GM12878 (cell line): ENCODE data around the gene FANCE. TPM values are rescaled to one million over a fixed set of nuclear protein-coding genes. Genes with fewer than 3 reads are reported as not detected.

Source experiments
- ATAC-seq: fragments of 200-7000 bp; cut with Tn5 transposase; 3 replicates; pipeline ENCODE4 v1.9.1; 2020; ENCODE audit warnings: mild to moderate bottlenecking, moderate library complexity
- BruUV-seq: library from RNA; stranded (reverse); fragments of 400-500 nt; replicated peaks from 2 replicates; lab custom pipeline; 2021; lab: Mats Ljungman, UMichigan
- CTCF ChIA-PET: fragments of 300-600 bp; sonication (Branson Sonifier 250); formaldehyde crosslinking; extraction: SDS; loops from one replicate; lab custom pipeline; 2021; ENCODE audit warnings: inconsistent platforms; lab: Yijun Ruan, JAX
- POLR2A ChIA-PET: fragments of 350-600 bp; formaldehyde crosslinking; extraction: SDS; loops from one replicate; lab custom pipeline; 2021; ENCODE audit warnings: inconsistent platforms; lab: Charles Lee
- RAD21 ChIA-PET: fragments of 300-600 bp; sonication (Branson Sonifier 250); formaldehyde crosslinking; loops from one replicate; lab custom pipeline; 2023; ENCODE audit warnings: antibody characterized with exemption; ENCODE audit not compliant: unreplicated experiment; lab: Charles Lee
- SMC1A ChIA-PET: fragments of 300-600 bp; sonication (Branson Sonifier 250); formaldehyde crosslinking; loops from one replicate; lab custom pipeline; 2023; ENCODE audit not compliant: unreplicated experiment, uncharacterized antibody; lab: Charles Lee
- DNase-seq: peaks from one replicate; pipeline ENCODE4 v3.0.0-alpha.2; 2011; ENCODE audit warnings: low read depth, low spot score
- FAIRE-seq: peaks from 3 replicates; lab custom pipeline; 2011; peaks lifted over from hg19 to GRCh38; lab: Jason Lieb, UNC
- H2AFZ ChIP-seq: 2 replicates; pipeline ENCODE4 v1.6.0; 2011; ENCODE audit warnings: low read depth, low read length, control low read depth; ENCODE audit not compliant: control insufficient read depth
- H3K27ac ChIP-seq: 2 replicates; pipeline ENCODE4 v1.5.1; 2011; ENCODE audit warnings: control low read depth; ENCODE audit not compliant: control insufficient read depth, insufficient read depth
- H3K27me3 ChIP-seq, 2 experiments: replicated peaks in 1 of 2; 2 replicates each; pipeline versions ENCODE4 v1.6.0 to v1.6.1; 2011; ENCODE audit warnings: low read length in 1 of 2; ENCODE audit not compliant: control insufficient read depth in 2 of 2, insufficient read depth in 2 of 2
- H3K36me3 ChIP-seq, 2 experiments: 2 replicates each; pipeline ENCODE4 v1.5.1; 2011; ENCODE audit warnings: low read length in 1 of 2; ENCODE audit not compliant: control insufficient read depth in 2 of 2, insufficient read depth in 2 of 2
- H3K4me1 ChIP-seq: 2 replicates; pipeline ENCODE4 v1.6.1; 2011; ENCODE audit warnings: mild to moderate bottlenecking, low read length, moderate library complexity, mixed read lengths; ENCODE audit not compliant: control insufficient read depth, insufficient read depth
- H3K4me2 ChIP-seq: 2 replicates; pipeline ENCODE4 v1.6.0; 2011; ENCODE audit warnings: control low read depth; ENCODE audit not compliant: control insufficient read depth, insufficient read depth
- H3K4me3 ChIP-seq: fragments of 200-600 bp; sonication (generic); 2 replicates; pipeline ENCODE4 v1.5.1; 2016
- H3K79me2 ChIP-seq: 2 replicates; pipeline ENCODE4 v1.6.0; 2011; ENCODE audit warnings: low read length; ENCODE audit not compliant: control insufficient read depth, insufficient read depth
- H3K9ac ChIP-seq: 2 replicates; pipeline ENCODE4 v1.8.0; 2011; ENCODE audit warnings: low read length, control low read depth, mixed read lengths; ENCODE audit not compliant: control insufficient read depth, insufficient read depth
- H3K9me3 ChIP-seq: replicated peaks from 3 replicates; pipeline ENCODE4 v1.5.1; 2011; ENCODE audit warnings: mild to moderate bottlenecking, low read length; ENCODE audit not compliant: control insufficient read depth, insufficient read depth
- H4K20me1 ChIP-seq: 2 replicates; pipeline ENCODE4 v1.6.0; 2011; ENCODE audit not compliant: control insufficient read depth, insufficient read depth
- CBX3 ChIP-seq: fragments of 200-600 bp; sonication (generic); IDR thresholded peaks from 2 replicates; pipeline ENCODE4 v1.6.1; 2016; ENCODE audit warnings: low read depth, borderline replicate concordance
- HCFC1 ChIP-seq: fragments of 150-350 bp; IDR thresholded peaks from 2 replicates; pipeline ENCODE4 v1.6.1; 2014; ENCODE audit warnings: low read length
- NR2C1 ChIP-seq: fragments of 450-650 bp; IDR thresholded peaks from 2 replicates; pipeline ENCODE4 v1.6.1; 2017; ENCODE audit warnings: antibody characterized with exemption, mild to moderate bottlenecking, moderate library complexity
- RELB ChIP-seq: fragments of 450-650 bp; IDR thresholded peaks from 2 replicates; pipeline ENCODE4 v1.6.1; 2017; ENCODE audit warnings: low read depth, mild to moderate bottlenecking, moderate library complexity
- SMC3 ChIP-seq: IDR thresholded peaks from 2 replicates; pipeline ENCODE4 v1.6.1; 2011; ENCODE audit warnings: low read length, improper control_type of control experiment, borderline replicate concordance
- SRF ChIP-seq, 2 experiments: IDR thresholded peaks; 2 replicates each; pipeline ENCODE4 v1.6.1; 2011; ENCODE audit warnings: low read depth in 2 of 2, low read length in 2 of 2, mild to moderate bottlenecking in 1 of 2, moderate library complexity in 1 of 2
- WGBS: methylation state at CpG from one replicate; pipeline ENCODE4 v1.1.6; 2016; ENCODE audit warnings: low lambda C conversion rate; ENCODE audit not compliant: insufficient replicate concordance, insufficient coverage; ENCODE audit errors: missing lambda C conversion rate; 5-methylcytosine and 5-hydroxymethylcytosine counted together
- in situ Hi-C: fragments of 300-500 bp; cut with MboI; formaldehyde crosslinking; loops from 9 replicates; pipeline ENCODE4 v1.14.3; 2018; ENCODE audit warnings: mixed read lengths
- intact Hi-C: fragments of 100-400 bp; cut with micrococcal nuclease; formaldehyde crosslinking; loops from one replicate; pipeline ENCODE4 v1.14.2; 2022; ENCODE audit not compliant: unreplicated experiment
- polyA plus RNA-seq, 11 experiments: library from polyadenylated mRNA; depleted of rRNA in 4 of 11; unstranded in 6 of 11; stranded (reverse) in 5 of 11; fragments of >200 nt; fragmentation: Nextera tagmentation in 4 of 11; fragmentation: Illumina TruSeq in 1 of 11; extraction: Ambion mirVana in 4 of 11; extraction: Trizol in 1 of 11; gene quantifications; 1 replicate in 1 of 11; 2 replicates in 10 of 11; pipeline versions ENCODE4 v1.2.1 to v1.2.3, GENCODE V29; 2011 to 2016; ENCODE audit warnings: inconsistent platforms in 2 of 11, missing spikeins in 2 of 11, low read depth in 1 of 11
- total RNA-seq, 4 experiments: library from RNA; depleted of rRNA in 3 of 4; stranded (reverse); fragments of >200 nt in 3 of 4; fragmentation: Illumina TruSeq in 1 of 4; extraction: Trizol in 1 of 4; gene quantifications; 2 replicates each; pipeline versions ENCODE4 v1.2.1 to v1.2.3, GENCODE V29; 2013 to 2021

Gene FANCE
- total and polyA plus RNA-seq, 10 of the 15 experiments (the other 5 are each of a cell fraction or from before 2014, with no cell fraction given) = 3.0 to 13.3 (median 8.1) TPM

GRCh38 chr6:35415065-35415891 lies 36.9 kb upstream of the FANCE start:
- RAD21 ChIA-PET = interaction anchor here (0.6 kb wide), 1 partner anchor 14 kb away, joined by 3 read pairs; no protein-coding TSS in a partner anchor
- Histone ChIP-seq H3K9me3 (no peaks in the 10 kb centered on the region), H3K27ac (no peak overlapping the region), H3K79me2 (no peaks in the 10 kb centered on the region), H3K4me1 (no peaks in the 10 kb centered on the region; the same call in 1 of the 2 replicates), H3K4me3 (no peak overlapping the region), H4K20me1 (no peaks in the 10 kb centered on the region), H3K27me3 (no peaks in the 10 kb centered on the region), H3K4me2 (no peak overlapping the region), H3K36me3 (peaks cover 2 to 10% of the 10 kb centered on the region in 2 experiments; a peak in 3 of 4 replicates), H2AFZ (no peak overlapping the region), H3K9ac (no peak overlapping the region)
- FAIRE-seq (no peak), ATAC-seq (no peak), DNase-seq (no peak)
- WGBS = 81% methylated on average over 7 of the region's 7 CpGs
- in situ Hi-C loops = no loop called here
- POLR2A ChIA-PET = interaction anchor here (1.0 kb wide), 1 partner anchor 57 kb away, joined by 3 read pairs; no protein-coding TSS in a partner anchor
- SMC1A ChIA-PET = interaction anchor here (1.1 kb wide), 1 partner anchor 73 kb away, joined by 4 read pairs; the partner anchor contains the start of gene PPARD
- intact Hi-C loops = no loop called here
- CTCF ChIA-PET = interaction anchor here (0.6 to 0.7 kb wide), 3 partner anchors 13 to 343 kb away, joined by 3 to 4 read pairs (median 3); no protein-coding TSS in a partner anchor
- TF ChIP-seq CBX3 = no peak
- TF ChIP-seq RELB = no peak
- no peak for TF ChIP-seq HCFC1
- peak; percentile 33; the same call in 1 of the 2 replicates for TF ChIP-seq SMC3
- TF ChIP-seq NR2C1 = no peak
- TF ChIP-seq SRF (IDR thresholded peaks at IDR 0.05; ENCODE audit: low read depth in 2 of 2, low read length in 2 of 2) = no peak
- BruUV-seq = no TSS peak
